NCI-H69 (cell line): ENCODE data around the gene ANAPC5.
"Not testable (repeated sequence)": the region's sequence is repeated elsewhere in the genome, so short reads cannot be mapped to it uniquely, and the experiment has no call there.

Source experiments
- DNase-seq: peaks from one replicate; lab custom pipeline; 2025; lab: John Stamatoyannopoulos, UW

Gene ANAPC5

DNA sequence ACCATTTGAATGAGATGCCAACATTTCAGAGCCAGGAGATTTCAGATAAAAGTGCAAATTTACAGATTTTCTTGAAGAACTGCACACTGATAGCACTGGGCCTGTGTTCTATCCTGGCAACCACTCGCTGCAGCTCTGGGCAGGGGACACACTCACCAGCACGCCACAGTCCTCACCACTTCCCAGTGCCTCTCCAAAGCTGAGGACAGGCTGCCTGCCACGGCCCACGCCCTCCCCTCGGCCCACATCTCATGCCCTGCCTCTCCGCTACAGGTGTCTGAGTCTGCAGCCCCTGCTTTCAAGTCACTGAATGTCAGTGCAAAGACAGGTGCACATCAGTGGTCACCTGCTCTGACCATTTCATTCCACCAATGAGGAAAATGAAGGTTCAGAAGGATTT is 68.4 kb downstream of the ANAPC5 start:
- DNase-seq: no peak

DNA sequence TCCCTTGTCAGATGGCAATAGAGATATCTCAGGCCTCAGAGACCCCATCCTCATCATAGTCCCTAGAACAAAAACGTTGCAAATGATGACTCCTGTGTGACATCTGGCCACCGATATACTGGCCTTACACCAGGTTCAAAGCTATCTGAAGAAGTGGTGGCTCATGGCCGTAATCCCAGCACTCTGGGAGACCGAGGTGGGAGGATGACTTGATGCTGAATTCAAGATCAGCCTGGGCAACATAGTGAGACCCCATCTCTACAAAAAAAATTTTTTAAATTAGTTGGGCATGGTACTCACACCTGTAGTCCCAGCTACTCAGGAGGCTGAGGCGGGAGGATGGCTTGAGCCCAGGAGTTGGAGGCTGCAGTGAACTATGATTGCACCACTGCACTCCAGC is 68.8 kb downstream of the ANAPC5 start:
- no peak for DNase-seq

- DNase-seq: not testable (repeated sequence)
Measured at GRCh38 chr12:121282910-121283309, 69.3 kb downstream of the ANAPC5 start.

GRCh38 chr12:121282072-121282742 is 70.0 kb downstream of the ANAPC5 start:
- DNase-seq: no peak

- DNase-seq: not testable (repeated sequence)
Measured at GRCh38 chr12:121281116-121281515, 71.1 kb downstream of the ANAPC5 start.

DNA sequence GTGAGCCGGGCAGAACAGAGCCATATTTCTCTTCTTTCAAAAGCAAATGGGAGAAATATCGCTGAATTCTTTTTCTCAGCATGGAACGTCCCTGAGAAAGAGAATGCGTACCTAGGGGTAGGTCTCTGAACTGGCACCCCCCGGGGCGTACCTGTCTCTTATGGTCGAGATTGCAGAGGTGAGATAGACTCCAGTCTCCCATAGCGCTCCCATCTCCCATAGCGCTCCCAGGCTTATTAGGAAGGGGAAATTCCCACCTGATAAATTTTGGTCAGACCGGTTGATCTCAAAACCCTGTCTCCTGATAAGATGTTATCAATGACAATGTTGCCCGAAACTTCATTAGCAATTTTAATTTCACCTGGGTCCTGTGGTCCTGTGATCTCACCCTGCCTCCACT is 71.7 kb downstream of the ANAPC5 start:
- DNase-seq: not testable (repeated sequence)

DNA sequence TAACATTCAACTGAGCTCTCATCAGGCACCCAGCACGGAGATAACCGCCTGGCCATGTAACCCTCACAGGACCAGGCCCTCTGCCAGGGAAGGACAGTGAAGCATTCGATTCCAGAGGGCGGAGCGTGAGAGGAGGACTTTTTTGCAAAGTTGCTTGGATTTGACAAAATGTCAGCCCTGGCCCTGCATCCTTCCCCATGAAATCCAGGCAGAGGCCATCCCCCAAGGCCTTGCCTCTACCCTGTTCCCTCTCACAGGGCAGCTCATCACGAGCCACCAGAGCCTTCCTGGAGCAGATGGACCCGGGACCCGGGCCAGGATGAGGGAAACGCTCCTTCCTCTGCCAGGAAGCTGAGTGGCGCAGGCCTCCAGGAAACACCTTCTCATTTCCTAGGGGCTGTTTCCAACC is 72.7 kb downstream of the ANAPC5 start:
- DNase-seq: no peak

DNA sequence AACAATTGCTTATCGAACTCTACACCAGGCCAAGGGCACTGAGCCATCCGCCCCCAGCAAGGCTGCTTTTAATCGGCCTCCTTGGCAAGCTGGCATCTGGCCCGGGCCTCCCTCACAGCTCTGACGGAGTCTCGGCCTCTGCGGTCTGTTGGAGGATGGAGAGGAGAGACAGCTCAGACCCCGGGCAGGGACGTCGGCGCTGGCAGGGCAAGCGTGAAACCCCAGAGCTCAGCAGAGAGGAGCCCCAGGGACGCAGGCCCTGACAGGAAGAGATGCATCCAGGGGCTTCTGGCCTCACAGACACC is 73.2 kb downstream of the ANAPC5 start:
- no peak for DNase-seq

DNA sequence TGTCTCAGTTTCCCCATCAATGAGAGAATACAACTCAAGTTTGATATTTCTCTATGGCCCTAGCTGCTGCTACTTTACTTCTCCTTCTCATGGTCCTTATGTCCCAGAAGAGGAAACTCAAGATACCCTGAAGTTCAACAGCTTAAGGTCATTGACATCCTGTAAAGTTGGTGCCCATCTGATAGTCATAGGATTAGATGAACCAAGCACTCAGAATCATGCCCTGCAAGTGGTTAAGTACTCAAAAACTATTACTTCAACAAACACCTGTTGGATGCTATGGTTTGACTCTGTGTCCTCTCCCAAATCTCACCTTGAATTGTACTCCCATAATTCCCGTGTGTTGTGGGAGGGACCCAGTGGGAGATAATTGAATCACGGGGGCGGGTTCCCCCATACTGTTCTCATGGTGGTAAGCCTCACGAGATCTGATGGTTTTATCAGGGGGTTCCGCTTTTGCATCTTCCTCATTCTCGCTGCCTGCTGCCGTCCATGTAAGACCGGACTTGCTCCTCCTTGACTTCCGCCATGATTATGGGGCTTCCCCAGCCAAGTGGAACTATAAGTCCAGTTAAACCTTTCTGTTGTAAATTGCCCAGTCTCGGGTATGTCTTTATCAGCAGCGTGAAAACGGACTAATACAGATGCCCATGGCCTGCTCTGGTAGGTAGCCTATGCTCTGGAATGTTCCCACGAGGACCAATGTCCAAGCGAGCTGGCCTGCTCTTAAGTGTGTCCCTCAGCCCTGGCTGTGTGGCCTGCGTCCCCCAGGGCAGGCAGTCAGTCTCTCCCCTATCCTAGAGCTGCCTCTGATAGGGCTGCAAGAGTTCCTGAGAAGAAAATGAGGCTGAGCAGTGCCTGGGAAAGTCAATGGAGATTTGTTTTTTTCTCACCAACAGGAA is 73.8 kb downstream of the ANAPC5 start:
- DNase-seq: no peak

- DNase-seq: no peak
Measured at GRCh38 chr12:121277374-121277759, 74.8 kb downstream of the ANAPC5 start.

DNA sequence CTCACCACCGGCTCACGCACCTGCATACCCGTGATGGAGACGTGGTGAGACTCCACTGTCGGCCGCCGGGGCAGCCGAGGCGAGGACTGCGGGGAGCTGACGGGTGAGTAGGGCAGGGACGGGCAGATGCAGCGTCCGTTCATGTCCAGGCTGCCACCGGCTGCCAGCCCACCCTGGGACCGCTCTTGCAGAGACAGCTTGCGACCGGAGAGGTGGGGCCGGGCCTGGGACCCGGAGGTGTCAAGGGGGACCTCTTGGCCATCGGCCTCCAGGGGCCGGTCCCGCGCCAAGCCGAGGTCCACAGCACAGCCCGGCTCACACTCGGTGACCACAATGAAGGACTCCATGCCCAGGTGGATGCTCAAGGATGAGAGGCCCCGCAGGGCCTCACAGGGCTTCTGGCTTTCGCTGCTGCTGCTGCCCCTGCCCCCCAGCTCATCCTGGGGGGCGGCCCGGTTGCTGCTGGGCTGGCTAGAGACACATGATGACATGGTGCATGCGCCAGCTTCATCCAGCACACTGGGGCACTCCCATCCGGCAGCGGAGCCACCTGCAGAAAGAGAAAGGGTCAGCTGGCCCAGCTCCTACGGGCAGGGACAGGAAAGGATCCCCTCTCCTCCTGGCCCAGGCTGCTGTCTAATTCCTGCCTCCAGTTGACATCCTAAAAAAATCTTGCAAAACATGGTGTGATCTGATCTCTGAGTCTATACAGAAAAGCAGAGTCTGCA is 78.0 kb downstream of the ANAPC5 start:
- no peak for DNase-seq

- DNase-seq: no peak
Measured at GRCh38 chr12:121273364-121273896, 78.8 kb downstream of the ANAPC5 start.

DNA sequence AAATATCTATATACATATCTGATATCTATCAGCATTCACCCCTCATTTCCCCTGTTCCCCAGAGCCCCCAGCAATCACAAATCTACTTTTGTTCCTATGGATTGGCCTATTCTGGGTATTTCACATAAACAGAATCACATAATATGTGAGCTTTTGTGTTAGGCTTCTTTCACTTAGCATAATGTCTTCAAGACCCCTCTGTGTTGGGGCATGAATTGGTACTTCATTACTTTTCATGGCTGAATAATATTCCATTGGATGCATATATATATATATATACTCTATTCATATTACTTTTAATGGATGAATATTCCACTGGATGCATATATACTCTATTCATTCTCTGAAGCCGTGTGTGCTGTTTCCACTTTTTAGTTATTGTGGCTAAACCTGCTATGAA is 84.4 kb downstream of the ANAPC5 start:
- no peak for DNase-seq

DNA sequence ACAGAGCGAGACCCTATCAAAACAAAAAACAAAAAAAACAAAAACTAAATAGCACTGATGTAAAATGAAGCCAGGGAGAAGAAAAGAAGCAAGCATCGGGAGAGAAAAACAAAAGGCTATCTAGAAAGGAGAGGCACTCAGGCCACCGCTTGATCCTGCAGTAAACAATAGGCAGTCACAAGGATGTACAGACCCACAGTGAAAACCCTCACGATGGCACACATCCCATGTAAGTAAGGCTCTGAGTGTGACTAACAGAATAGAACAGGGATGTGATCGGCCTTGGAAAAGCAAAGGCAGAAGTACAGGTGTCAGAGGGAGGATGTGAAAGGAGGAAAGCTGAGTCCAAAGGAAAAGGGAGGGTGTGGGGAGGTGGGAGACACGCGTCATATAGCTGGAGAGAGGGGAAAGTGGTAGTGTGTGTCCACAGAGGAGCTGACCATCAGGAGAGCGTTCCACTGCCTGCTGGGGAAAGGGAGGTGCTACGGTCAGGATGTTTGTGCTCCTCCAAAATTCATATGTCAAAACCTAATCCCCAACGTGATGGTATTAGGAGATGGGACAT is 87.2 kb downstream of the ANAPC5 start:
- no peak for DNase-seq

DNA sequence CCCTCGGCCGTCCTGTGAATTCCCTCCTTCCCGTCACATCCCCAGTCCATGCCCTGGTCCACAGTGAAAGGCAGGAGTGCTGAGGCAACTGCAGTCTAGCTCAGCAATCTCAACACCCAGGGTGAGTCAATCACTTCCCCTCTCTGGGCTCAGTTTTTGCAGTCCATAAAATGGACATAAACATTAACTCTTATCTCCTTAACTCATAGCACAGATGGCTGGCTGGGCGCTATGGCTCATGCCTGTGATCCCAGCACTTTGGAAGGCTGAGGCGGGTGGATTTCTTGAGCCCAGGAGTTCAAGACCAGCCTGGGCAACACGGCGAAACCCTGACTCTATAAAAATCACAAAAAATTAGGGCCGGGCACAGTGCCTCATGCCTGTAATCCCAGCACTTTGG is 88.1 kb downstream of the ANAPC5 start:
- no peak for DNase-seq

DNA sequence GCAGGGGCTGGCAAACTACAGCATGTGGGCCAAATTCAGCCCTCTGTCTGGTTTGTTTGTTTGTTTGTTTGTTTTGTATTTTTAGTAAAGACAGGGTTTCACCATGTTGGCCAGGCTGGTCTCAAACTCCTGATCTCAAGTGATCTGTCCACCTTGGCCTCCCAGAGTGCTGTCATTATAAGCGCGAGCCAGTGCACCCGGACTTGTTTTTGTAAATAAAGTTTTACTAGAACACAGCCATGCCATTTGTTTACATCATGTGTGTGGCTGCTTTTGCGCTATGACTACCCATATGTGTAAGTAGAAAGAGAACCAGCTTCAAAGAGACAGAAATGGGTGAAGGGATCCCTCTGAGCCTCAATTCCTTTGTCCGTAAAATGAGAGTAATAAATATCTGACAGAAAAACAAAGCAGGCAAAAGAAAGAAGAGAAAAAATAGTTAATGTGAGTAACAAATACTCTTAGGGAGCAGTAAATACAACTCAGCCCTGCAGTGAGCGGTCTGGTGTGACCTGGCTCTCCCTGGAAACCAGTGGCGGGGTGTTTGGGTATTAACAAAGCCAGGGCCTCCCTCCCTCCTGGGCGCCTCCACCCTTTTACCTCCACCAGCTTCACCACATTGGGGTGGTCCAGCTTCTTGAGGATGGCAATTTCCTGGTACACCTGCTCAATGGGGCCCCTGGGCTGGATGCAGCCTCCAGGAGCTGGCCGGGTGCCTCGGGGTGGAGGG is 88.8 kb downstream of the ANAPC5 start:
- no peak for DNase-seq

DNA sequence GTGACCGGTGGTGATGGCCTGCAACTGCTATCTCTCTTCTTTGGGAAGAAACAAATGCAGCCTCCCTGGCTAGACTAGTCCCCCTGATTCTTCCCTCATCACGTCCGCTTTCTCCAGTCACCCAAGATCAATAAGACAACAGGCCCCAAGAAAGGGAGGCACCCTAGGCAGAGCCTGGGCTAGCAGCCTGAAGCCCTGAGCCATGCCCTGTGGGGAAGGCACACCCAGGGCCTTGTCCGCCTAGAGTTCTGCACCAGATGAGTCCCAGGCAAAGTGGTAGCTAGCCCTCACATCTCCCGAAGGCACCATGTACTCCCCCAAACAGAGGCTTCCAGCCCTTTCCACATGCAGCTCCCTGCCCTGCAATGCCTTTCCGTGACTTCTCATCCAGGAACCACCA is 90.8 kb downstream of the ANAPC5 start:
- no peak for DNase-seq

DNA sequence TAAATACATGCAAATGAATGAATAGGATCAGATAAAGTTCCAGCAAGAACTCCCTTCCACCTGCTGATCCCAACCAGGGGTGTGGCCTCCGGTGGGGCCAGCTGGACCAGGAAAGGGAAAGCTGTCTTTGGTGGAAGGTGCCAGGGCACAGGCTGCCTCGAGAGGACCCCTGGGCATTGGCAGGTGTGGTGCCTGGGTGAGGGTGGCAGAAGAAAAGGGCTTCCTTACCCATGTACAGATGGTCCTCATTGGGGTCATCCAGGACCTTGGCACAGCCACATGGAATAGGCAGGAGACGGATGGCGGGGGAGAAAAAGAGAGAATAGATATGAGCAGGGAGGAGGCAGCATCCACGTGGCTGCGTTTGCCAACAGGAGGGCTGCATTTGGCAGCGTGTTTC is 92.1 kb downstream of the ANAPC5 start:
- DNase-seq: no peak

GRCh38 chr12:121259074-121259473 is 93.1 kb downstream of the ANAPC5 start:
- DNase-seq: no peak
